Panc1 (cell line): ENCODE results near the gene CCDC57. TPM values are rescaled to one million over a fixed set of nuclear protein-coding genes. Genes with fewer than 3 reads are reported as not detected.

ENCODE experiments used
- ATAC-seq: fragments of 200-7000 bp; cut with Tn5 transposase; 2 replicates; pipeline ENCODE4 v1.9.1; 2020; ENCODE audit warnings: mild to moderate bottlenecking, moderate library complexity
- BruUV-seq: library from RNA; stranded (reverse); fragments of 400-500 nt; replicated peaks from 2 replicates; lab custom pipeline; 2021; lab: Mats Ljungman, UMichigan
- CTCF ChIA-PET: fragments of 300-600 bp; sonication (Branson Sonifier 250); formaldehyde crosslinking; loops from one replicate; lab custom pipeline; 2022; ENCODE audit warnings: antibody characterized with exemption; lab: Charles Lee
- POLR2A ChIA-PET: fragments of 300-600 bp; sonication (Branson Sonifier 250); formaldehyde crosslinking; loops from one replicate; lab custom pipeline; 2022; ENCODE audit warnings: antibody characterized with exemption; lab: Charles Lee
- DNase-seq: peaks from one replicate; pipeline ENCODE4 v3.0.0-alpha.2; 2010; ENCODE audit warnings: low read depth, low spot score
- H3K27ac ChIP-seq: 2 replicates; pipeline ENCODE4 v1.5.1; 2011; ENCODE audit warnings: mild to moderate bottlenecking, low read length, inconsistent platforms
- H3K27me3 ChIP-seq: fragments of 200-500 bp; sonication (Bioruptor generic); 2 replicates; pipeline ENCODE4 v1.6.0; 2014; ENCODE audit warnings: low read length, inconsistent platforms; ENCODE audit not compliant: control insufficient read depth, insufficient read depth
- H3K36me3 ChIP-seq: fragments of 200-500 bp; sonication (Bioruptor generic); 2 replicates; pipeline ENCODE4 v1.5.1; 2014; ENCODE audit warnings: inconsistent platforms, mild to moderate bottlenecking, low read length, moderate library complexity; ENCODE audit not compliant: control insufficient read depth, insufficient read depth
- H3K4me1 ChIP-seq: 2 replicates; pipeline ENCODE4 v1.5.1; 2011; ENCODE audit warnings: inconsistent platforms, mild to moderate bottlenecking, low read length, moderate library complexity; ENCODE audit not compliant: control insufficient read depth, insufficient read depth
- H3K4me3 ChIP-seq, 2 experiments: 2 replicates each; pipeline ENCODE4 v1.5.1; 2011 to 2012; ENCODE audit warnings: low read depth in 2 of 2, low read length in 2 of 2, mild to moderate bottlenecking in 2 of 2, inconsistent platforms in 1 of 2, moderate library complexity in 1 of 2
- H3K9me3 ChIP-seq: fragments of 200-500 bp; sonication (Bioruptor generic); 2 replicates; pipeline ENCODE4 v1.5.1; 2014; ENCODE audit warnings: low read depth, mild to moderate bottlenecking, inconsistent platforms, low read length, moderate library complexity; ENCODE audit not compliant: control insufficient read depth, insufficient read depth
- CTCF ChIP-seq: fragments of 450-650 bp; IDR thresholded peaks from 2 replicates; pipeline ENCODE4 v1.5.1; 2017; ENCODE audit warnings: mild to moderate bottlenecking
- POLR2AphosphoS5 ChIP-seq: IDR thresholded peaks from 2 replicates; pipeline ENCODE4 v1.6.1; 2012; ENCODE audit warnings: mild to moderate bottlenecking, low read depth, low read length, moderate library complexity
- REST ChIP-seq, 2 experiments: IDR thresholded peaks; 2 replicates each; pipeline ENCODE4 v1.6.1; 2011 to 2012; ENCODE audit warnings: low read depth in 2 of 2, control low read depth in 1 of 2, low read length in 1 of 2, mild to moderate bottlenecking in 1 of 2, moderate library complexity in 1 of 2; ENCODE audit not compliant: insufficient read depth in 1 of 2
- SIN3A ChIP-seq: IDR thresholded peaks from 2 replicates; pipeline ENCODE4 v1.6.1; 2012; ENCODE audit warnings: low read depth, mild to moderate bottlenecking, low read length, moderate library complexity, borderline replicate concordance; ENCODE audit not compliant: insufficient read depth
- TCF7L2 ChIP-seq: IDR thresholded peaks from 2 replicates; pipeline ENCODE4 v1.6.1; 2011; ENCODE audit warnings: mild to moderate bottlenecking, low read depth, low read length, inconsistent platforms
- in situ Hi-C: cut with HindIII; loops from 2 replicates; pipeline ENCODE4 v1.10.0; 2016; ENCODE audit warnings: low sequenced_read_pairs, low pct_unique_long_range_greater_than_20kb
- intact Hi-C: fragments of 100-400 bp; cut with micrococcal nuclease; formaldehyde crosslinking; loops from one replicate; pipeline ENCODE4 v1.10.0; 2022; ENCODE audit not compliant: unreplicated experiment
- total RNA-seq: library from RNA; stranded (reverse); gene quantifications from one replicate; pipeline ENCODE4 v1.2.1, GENCODE V29; 2021; ENCODE audit not compliant: unreplicated experiment

The CCDC57 gene
- total RNA-seq, 1 experiment from 2014 or later, result 63.6 TPM

GRCh38 chr17:82105882-82106687, 106.6 kb downstream of the CCDC57 start:
- intact Hi-C loops, result loop anchor here (10.0 kb wide), 1 partner anchor 129 kb away; no protein-coding TSS in a partner anchor
- ChIA-PET POLR2A (interaction anchor here (0.6 to 0.7 kb wide), 2 partner anchors 8 to 76 kb away, joined by 3 to 6 read pairs; partner anchors contain the start of gene FASN), CTCF (interaction anchor here (0.6 to 1.4 kb wide), 4 partner anchors 48 to 100 kb away, joined by 3 to 9 read pairs (median 4); no protein-coding TSS in a partner anchor)
- H3K9me3 ChIP-seq, result no peaks in the 10 kb centered on the region
- H3K4me1 ChIP-seq, result peaks cover 69% of the 10 kb centered on the region
- BruUV-seq, result no TSS peak
- peak in 1 of 2 experiments; percentile 16; a peak in 1 of 4 replicates for TF ChIP-seq REST (IDR thresholded peaks at IDR 0.05; ENCODE audit: insufficient read depth in 1 of 2, low read depth in 2 of 2, low read length in 1 of 2)
- TF ChIP-seq TCF7L2, result no peak
- TF ChIP-seq POLR2AphosphoS5, result peak; percentile 54
- TF ChIP-seq SIN3A, result no peak
- peak; percentile 61 for TF ChIP-seq CTCF
- no peaks in the 10 kb centered on the region for H3K27me3 ChIP-seq
- ATAC-seq, result peak; percentile 70
- H3K4me3 ChIP-seq, result peak overlapping the region in 1 of 2 experiments; percentile 24; a peak in 2 of 4 replicates
- in situ Hi-C loops, result no loop called here
- peak overlapping the region; percentile 97 for H3K27ac ChIP-seq
- no peak for DNase-seq
- no peaks in the 10 kb centered on the region for H3K36me3 ChIP-seq

- in situ Hi-C loops (no loop called here), intact Hi-C loops (loop anchor here (10.0 kb wide), 1 partner anchor 129 kb away; no protein-coding TSS in a partner anchor)
- ATAC-seq (no peak), DNase-seq (no peak)
- TF ChIP-seq TCF7L2, result no peak
- TF ChIP-seq SIN3A, result no peak
- TF ChIP-seq REST (IDR thresholded peaks at IDR 0.05; ENCODE audit: insufficient read depth in 1 of 2, low read depth in 2 of 2, low read length in 1 of 2), result no peak
- no peak for TF ChIP-seq CTCF
- no peak for TF ChIP-seq POLR2AphosphoS5
- no peaks in the 10 kb centered on the region for H3K9me3 ChIP-seq
- no peak overlapping the region for H3K4me3 ChIP-seq
- CTCF ChIA-PET, result interaction anchor here (0.6 to 1.4 kb wide), 3 partner anchors 50 to 101 kb away, joined by 3 to 9 read pairs (median 5); no protein-coding TSS in a partner anchor
- POLR2A ChIA-PET, result interaction anchor here (0.6 kb wide), 1 partner anchor 8 kb away, joined by 6 read pairs; the partner anchor contains the start of gene FASN
- no peaks in the 10 kb centered on the region for H3K27me3 ChIP-seq
- H3K36me3 ChIP-seq, result no peaks in the 10 kb centered on the region
- H3K27ac ChIP-seq, result peak overlapping the region; percentile 97
- peaks cover 76% of the 10 kb centered on the region for H3K4me1 ChIP-seq
- BruUV-seq, result no TSS peak
These were observed 107.2 kb downstream of the CCDC57 start for GRCh38 chr17:82105417-82105881.
